OCI-LY3 (cell line): ENCODE measurements around the gene FUT2.

ENCODE experiments used
- H2AFZ ChIP-seq: fragments of 200-600, 300-600 bp; shearing (Covaris generic); 2 replicates; pipeline ENCODE4 v1.6.0; 2014; ENCODE audit warnings: antibody characterized with exemption, low read depth, low read length
- H3K27ac ChIP-seq: fragments of 200-600, 300-600 bp; sonication (generic); 2 replicates; pipeline ENCODE4 v1.5.1; 2014; ENCODE audit warnings: mild to moderate bottlenecking, low read length, moderate library complexity, mixed read lengths
- H3K27me3 ChIP-seq: fragments of 200-600, 300-600 bp; sonication (generic); 2 replicates; pipeline ENCODE4 v1.6.1; 2014; ENCODE audit warnings: low read depth, low read length, mixed read lengths
- H3K36me3 ChIP-seq: fragments of 200-600, 300-600 bp; sonication (generic); replicated peaks from 2 replicates; pipeline ENCODE3; 2014; ENCODE audit warnings: low read depth, low read length, mixed read lengths
- H3K4me1 ChIP-seq: fragments of 300-600, 200-600 bp; sonication (generic); 2 replicates; pipeline ENCODE4 v1.6.1; 2014; ENCODE audit warnings: low read length, mixed read lengths
- H3K4me2 ChIP-seq: fragments of 200-600, 300-600 bp; sonication (generic); 2 replicates; pipeline ENCODE4 v1.6.1; 2014; ENCODE audit warnings: low read length, mixed read lengths
- H3K4me3 ChIP-seq: fragments of 300-600, 200-600 bp; sonication (generic); 2 replicates; pipeline ENCODE4 v1.5.1; 2014; ENCODE audit warnings: antibody characterized with exemption, mild to moderate bottlenecking, low read length, moderate library complexity
- H3K79me2 ChIP-seq: fragments of 300-600, 200-600 bp; shearing (Covaris generic); 2 replicates; pipeline ENCODE4 v1.6.1; 2014; ENCODE audit warnings: mild to moderate bottlenecking, low read length, mixed read lengths
- H3K9ac ChIP-seq: fragments of 300-600, 200-600 bp; shearing (Covaris generic); 2 replicates; pipeline ENCODE4 v1.6.0; 2014; ENCODE audit warnings: mild to moderate bottlenecking, low read length, moderate library complexity
- H3K9me3 ChIP-seq: fragments of 200-600, 300-600 bp; shearing (Covaris generic); 2 replicates; pipeline ENCODE4 v1.6.1; 2014; ENCODE audit warnings: low read length, mixed read lengths; ENCODE audit not compliant: insufficient read depth
- H4K20me1 ChIP-seq: fragments of 200-600, 300-600 bp; sonication (generic); 2 replicates; pipeline ENCODE4 v1.6.1; 2016; ENCODE audit warnings: low read length, mixed read lengths; ENCODE audit not compliant: insufficient read depth
- EZH2phosphoT487 ChIP-seq: fragments of 200-600 bp; shearing (Covaris generic); IDR thresholded peaks from 2 replicates; pipeline ENCODE4 v1.6.1; 2018; ENCODE audit warnings: antibody characterized with exemption, mixed run types, low read depth
- TF ChIP-seq, protein P1 (sequence below): fragments of 200-600, 300-600 bp; sonication (generic); IDR thresholded peaks from 2 replicates; pipeline ENCODE4 v1.5.1; 2014; ENCODE audit warnings: antibody characterized with exemption, low read length, low read depth

Gene FUT2

DNA sequence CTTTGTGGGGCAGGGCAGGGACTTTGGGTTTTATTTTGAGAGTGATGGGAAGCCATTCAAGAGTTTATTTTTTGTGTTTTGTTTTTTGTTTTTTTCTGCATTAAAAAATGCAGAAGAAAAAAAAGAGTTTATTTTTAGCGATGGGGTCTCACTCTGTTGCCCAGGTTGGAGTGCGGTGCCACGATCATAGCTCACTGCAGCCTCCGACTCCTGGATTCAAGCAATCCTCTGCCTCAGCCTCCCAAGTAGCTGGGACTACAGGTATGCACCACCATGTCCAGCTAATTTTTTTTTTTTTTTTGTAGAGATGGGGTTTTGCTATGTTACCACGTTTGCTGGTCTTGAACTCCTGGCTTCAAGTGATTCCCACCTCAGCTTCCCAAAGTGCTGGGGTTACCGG is 37.3 kb upstream of the FUT2 start:
- Histone ChIP-seq H4K20me1 (no peaks in the 10 kb centered on the region), H3K9ac (no peak overlapping the region), H3K4me1 (peaks cover 9% of the 10 kb centered on the region), H3K27ac (no peak overlapping the region), H3K4me2 (no peak overlapping the region), H3K79me2 (no peaks in the 10 kb centered on the region), H3K4me3 (no peak overlapping the region), H3K9me3 (no peaks in the 10 kb centered on the region), H3K27me3 (no peaks in the 10 kb centered on the region), H2AFZ (no peak overlapping the region), H3K36me3 (no peaks in the 10 kb centered on the region)
- no peak for TF ChIP-seq EZH2phosphoT487
- TF ChIP-seq, protein P1, sequence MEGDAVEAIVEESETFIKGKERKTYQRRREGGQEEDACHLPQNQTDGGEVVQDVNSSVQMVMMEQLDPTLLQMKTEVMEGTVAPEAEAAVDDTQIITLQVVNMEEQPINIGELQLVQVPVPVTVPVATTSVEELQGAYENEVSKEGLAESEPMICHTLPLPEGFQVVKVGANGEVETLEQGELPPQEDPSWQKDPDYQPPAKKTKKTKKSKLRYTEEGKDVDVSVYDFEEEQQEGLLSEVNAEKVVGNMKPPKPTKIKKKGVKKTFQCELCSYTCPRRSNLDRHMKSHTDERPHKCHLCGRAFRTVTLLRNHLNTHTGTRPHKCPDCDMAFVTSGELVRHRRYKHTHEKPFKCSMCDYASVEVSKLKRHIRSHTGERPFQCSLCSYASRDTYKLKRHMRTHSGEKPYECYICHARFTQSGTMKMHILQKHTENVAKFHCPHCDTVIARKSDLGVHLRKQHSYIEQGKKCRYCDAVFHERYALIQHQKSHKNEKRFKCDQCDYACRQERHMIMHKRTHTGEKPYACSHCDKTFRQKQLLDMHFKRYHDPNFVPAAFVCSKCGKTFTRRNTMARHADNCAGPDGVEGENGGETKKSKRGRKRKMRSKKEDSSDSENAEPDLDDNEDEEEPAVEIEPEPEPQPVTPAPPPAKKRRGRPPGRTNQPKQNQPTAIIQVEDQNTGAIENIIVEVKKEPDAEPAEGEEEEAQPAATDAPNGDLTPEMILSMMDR, result no peak

GRCh38 chr19:48659768-48660167 is 36.0 kb upstream of the FUT2 start:
- Histone ChIP-seq H3K4me3 (no peak overlapping the region), H3K9me3 (no peaks in the 10 kb centered on the region), H4K20me1 (no peaks in the 10 kb centered on the region), H3K27me3 (no peaks in the 10 kb centered on the region), H3K9ac (no peak overlapping the region), H2AFZ (no peak overlapping the region), H3K27ac (no peak overlapping the region), H3K4me2 (no peak overlapping the region), H3K36me3 (no peaks in the 10 kb centered on the region), H3K4me1 (peaks cover 9% of the 10 kb centered on the region), H3K79me2 (no peaks in the 10 kb centered on the region)
- TF ChIP-seq, protein P1, result no peak
- TF ChIP-seq EZH2phosphoT487, result no peak

DNA sequence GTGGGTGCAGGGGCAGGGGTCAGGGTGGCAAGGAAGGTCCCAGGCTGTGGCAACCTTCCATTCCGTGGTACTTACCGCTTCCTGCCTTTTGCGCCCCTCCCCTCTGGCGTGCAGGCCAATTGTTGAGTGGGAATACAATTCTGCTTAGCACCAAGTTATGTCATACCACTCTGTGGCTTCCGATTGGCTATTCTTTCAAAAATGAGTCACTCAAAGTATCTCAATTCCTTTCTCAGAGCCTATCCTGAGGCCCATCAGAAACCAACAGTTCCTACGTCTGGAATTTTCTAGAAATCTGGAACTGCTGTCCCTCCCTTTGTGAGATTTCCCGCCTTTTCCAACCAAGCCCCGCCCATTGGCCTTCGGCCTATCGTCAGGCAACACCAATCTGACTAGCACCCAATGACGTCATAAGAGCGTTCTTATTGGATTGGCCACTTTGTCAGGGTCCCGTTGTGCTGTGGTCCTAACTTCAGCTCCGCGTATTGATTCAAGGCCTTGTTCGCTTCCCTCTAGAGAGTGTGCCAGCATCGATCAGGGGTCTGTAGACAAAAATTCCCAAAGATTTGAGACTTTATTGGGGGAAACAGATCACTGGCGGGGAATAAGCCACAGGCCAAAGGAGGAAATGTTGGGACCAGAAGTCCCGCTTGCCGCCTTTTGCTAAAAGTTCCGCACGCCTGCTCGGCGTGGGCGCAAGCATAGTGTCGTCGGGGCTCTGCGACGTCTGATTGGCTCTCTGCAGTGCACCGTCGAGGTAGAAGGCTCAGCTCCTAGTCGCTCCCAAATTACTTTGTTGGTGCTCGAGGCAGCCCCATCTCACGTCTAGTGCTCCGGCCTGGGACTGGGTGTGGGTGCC is 34.7 kb upstream of the FUT2 start:
- H3K27me3 ChIP-seq, result no peaks in the 10 kb centered on the region
- no peaks in the 10 kb centered on the region for H3K79me2 ChIP-seq
- H3K36me3 ChIP-seq, result no peaks in the 10 kb centered on the region
- no peaks in the 10 kb centered on the region for H4K20me1 ChIP-seq
- H3K27ac ChIP-seq, result peak overlapping the region; percentile 66
- peak overlapping the region; percentile 63 for H3K9ac ChIP-seq
- TF ChIP-seq, protein P1, result no peak
- TF ChIP-seq EZH2phosphoT487, result no peak
- peaks cover 9% of the 10 kb centered on the region for H3K4me1 ChIP-seq
- H2AFZ ChIP-seq, result peak overlapping the region; percentile 100
- H3K4me3 ChIP-seq, result peak overlapping the region; percentile 72
- peak overlapping the region; percentile 75 for H3K4me2 ChIP-seq
- H3K9me3 ChIP-seq, result no peaks in the 10 kb centered on the region

DNA sequence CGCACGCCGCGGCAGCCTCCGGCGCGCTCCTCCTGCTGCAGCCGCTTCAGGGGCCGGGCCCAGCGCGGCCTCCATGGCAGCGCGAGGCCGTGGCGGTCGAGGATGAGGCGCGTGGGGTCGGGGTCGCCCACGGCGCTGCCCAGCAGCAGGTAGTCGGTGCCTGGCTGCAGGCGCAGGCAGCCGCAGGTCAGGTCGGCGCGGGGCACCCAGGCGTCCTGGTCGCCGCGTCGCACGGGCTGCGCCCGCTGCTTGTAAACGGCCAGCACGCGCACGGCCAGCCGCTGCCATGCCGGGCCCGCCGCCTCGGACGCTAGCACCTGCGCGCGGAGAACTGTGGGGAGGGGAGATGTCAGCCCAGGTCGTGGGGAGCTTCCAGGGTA is 34.1 kb upstream of the FUT2 start:
- peak overlapping the region; percentile 100 for H2AFZ ChIP-seq
- no peaks in the 10 kb centered on the region for H3K27me3 ChIP-seq
- no peaks in the 10 kb centered on the region for H3K9me3 ChIP-seq
- no peaks in the 10 kb centered on the region for H4K20me1 ChIP-seq
- TF ChIP-seq, protein P1, result no peak
- no peak overlapping the region for H3K9ac ChIP-seq
- H3K4me3 ChIP-seq, result no peak overlapping the region
- no peak overlapping the region for H3K27ac ChIP-seq
- H3K79me2 ChIP-seq, result no peaks in the 10 kb centered on the region
- H3K4me2 ChIP-seq, result no peak overlapping the region
- peaks cover 9% of the 10 kb centered on the region for H3K4me1 ChIP-seq
- H3K36me3 ChIP-seq, result no peaks in the 10 kb centered on the region
